ENCODE results near the gene NR6A1.

DNA sequence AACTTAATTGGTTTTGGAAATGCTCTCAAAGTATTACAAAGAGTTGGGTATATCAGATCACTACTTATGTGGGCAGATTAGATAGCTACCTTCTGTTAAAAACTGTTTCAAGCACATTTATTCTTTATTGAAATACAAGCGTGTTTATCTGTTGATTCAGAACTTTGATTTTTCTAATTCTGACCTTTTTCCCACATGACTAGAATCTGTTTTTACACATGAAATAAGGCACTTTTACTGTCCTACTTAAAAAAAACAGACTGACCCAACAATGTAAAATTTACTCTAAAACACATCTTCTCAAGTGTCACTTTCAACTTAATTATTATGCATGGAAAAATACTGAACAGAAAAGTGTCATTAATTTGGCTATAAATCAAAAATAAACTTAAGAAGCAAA is 4.8 kb downstream of the NR6A1 start:
- TF ChIP-seq POLR2A (IDR thresholded peaks at IDR 0.05; ENCODE audit: low read depth, low read length) (no peak), TAF1 (IDR thresholded peaks at IDR 0.05; ENCODE audit: borderline replicate concordance, low read depth, low read length) (no peak)

All from GM12892 (cell line).